Heart left ventricle (tissue), 13 donors: Measurements from ENCODE around the gene CDHR3.

Source experiments
- POLR2A ChIP-seq, 2 donors: fragments of 450-650 bp; IDR thresholded peaks; one replicate each; pipeline ENCODE4 v1.6.1; 2017; ENCODE audit warnings: antibody characterized with exemption in 2 of 2, mild to moderate bottlenecking in 2 of 2, moderate library complexity in 2 of 2
- TF ChIP-seq, protein P1 (sequence below), 12 donors: fragments of 200-600 bp; sonication (generic) in 4 of 12; IDR thresholded peaks; one replicate each; pipeline versions ENCODE4 v1.5.0 to v1.8.0; 2018 to 2022; ENCODE audit warnings: antibody characterized with exemption in 12 of 12, mild to moderate bottlenecking in 5 of 12
- donor health status: ischemic (EF 13 %, LVEDD 7.1; RV severe dilation, severe dysfunction).
- donor health status: DM: no; HTN: yes; CAD: no.
- donor health status: DM: no; HTN: no; CAD: no.
- donor health status: ischemic (EF 25% LVEDD 6.9; RV normal size, moderate dysfunction).
- donor health status: ischemic (EF 25% LVEDD 5.7; RV mildly dilated, moderate dysfunction).
- donor health status: ischemic (EF 35%, LVEDD 5.7; RV mildly dilated, moderate dysfunction).
- donor health status: nonischemic (EF 11% LVEDD 7.7; RV severe dilation, severe dysfunction).
- donor health status: DM: yes; HTN: yes; CAD: no.
- donor health status: PGD.
- donor health status: ischemic (EF 29% LVEDD 5.4; RV normal size, mild dysfunction).
- donor health status: nonischemic (EF 23%, LVEDD 6.1; RV moderate dilation, normal function).

DNA sequence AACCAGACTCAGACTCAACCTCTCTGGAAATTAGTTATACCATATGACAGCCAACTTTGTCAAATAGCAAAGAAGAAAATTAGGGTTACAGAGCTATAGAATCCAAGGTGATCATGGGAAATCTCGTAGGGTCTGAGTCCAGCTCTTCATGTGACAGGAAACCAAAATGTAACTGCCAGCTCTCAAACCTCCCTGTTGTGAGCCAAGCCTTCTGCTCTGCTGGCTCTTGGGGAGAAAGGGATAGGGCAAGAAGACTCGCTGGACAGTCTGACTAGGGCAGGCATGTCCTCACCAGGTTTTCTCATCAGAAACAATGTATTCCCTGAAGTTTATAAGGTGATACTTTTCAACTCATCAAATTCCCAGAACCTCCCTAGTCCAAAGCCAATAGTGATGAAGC lies 63.0 kb downstream of the CDHR3 start:
- TF ChIP-seq, protein P1, sequence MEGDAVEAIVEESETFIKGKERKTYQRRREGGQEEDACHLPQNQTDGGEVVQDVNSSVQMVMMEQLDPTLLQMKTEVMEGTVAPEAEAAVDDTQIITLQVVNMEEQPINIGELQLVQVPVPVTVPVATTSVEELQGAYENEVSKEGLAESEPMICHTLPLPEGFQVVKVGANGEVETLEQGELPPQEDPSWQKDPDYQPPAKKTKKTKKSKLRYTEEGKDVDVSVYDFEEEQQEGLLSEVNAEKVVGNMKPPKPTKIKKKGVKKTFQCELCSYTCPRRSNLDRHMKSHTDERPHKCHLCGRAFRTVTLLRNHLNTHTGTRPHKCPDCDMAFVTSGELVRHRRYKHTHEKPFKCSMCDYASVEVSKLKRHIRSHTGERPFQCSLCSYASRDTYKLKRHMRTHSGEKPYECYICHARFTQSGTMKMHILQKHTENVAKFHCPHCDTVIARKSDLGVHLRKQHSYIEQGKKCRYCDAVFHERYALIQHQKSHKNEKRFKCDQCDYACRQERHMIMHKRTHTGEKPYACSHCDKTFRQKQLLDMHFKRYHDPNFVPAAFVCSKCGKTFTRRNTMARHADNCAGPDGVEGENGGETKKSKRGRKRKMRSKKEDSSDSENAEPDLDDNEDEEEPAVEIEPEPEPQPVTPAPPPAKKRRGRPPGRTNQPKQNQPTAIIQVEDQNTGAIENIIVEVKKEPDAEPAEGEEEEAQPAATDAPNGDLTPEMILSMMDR (IDR thresholded peaks at IDR 0.05): no peak
- no peak for TF ChIP-seq POLR2A (IDR thresholded peaks at IDR 0.05)
